Measurements from ENCODE around the gene CCDC3. TPM values are rescaled to one million over a fixed set of nuclear protein-coding genes. Genes with fewer than 3 reads are reported as not detected.
"Not testable (repeated sequence)": the region's sequence is repeated elsewhere in the genome, so short reads cannot be mapped to it uniquely, and the experiment has no call there.

Gene CCDC3
- total and polyA plus RNA-seq, 3 donors from 2014 or later, result 30.6 to 35.5 (median 33.3) TPM

- WGBS, 2 donors, result 47 to 48% methylated on average over 2 of the region's 2 CpGs
- H3K4me1 ChIP-seq, result no peaks in the 10 kb centered on the region
Observed at GRCh38 chr10:13038391-13038790, 36.9 kb upstream of the CCDC3 start.

GRCh38 chr10:13037832-13038231 is 36.3 kb upstream of the CCDC3 start:
- H3K27ac ChIP-seq, result no peak overlapping the region

More at GRCh38 chr10:13038391-13038790, 36.9 kb upstream of the CCDC3 start:
- DNase-seq, result no peak
- no peaks in the 10 kb centered on the region for H3K27me3 ChIP-seq
- TF ChIP-seq, protein P1, sequence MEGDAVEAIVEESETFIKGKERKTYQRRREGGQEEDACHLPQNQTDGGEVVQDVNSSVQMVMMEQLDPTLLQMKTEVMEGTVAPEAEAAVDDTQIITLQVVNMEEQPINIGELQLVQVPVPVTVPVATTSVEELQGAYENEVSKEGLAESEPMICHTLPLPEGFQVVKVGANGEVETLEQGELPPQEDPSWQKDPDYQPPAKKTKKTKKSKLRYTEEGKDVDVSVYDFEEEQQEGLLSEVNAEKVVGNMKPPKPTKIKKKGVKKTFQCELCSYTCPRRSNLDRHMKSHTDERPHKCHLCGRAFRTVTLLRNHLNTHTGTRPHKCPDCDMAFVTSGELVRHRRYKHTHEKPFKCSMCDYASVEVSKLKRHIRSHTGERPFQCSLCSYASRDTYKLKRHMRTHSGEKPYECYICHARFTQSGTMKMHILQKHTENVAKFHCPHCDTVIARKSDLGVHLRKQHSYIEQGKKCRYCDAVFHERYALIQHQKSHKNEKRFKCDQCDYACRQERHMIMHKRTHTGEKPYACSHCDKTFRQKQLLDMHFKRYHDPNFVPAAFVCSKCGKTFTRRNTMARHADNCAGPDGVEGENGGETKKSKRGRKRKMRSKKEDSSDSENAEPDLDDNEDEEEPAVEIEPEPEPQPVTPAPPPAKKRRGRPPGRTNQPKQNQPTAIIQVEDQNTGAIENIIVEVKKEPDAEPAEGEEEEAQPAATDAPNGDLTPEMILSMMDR (IDR thresholded peaks at IDR 0.05), result no peak
- no peak for TF ChIP-seq POLR2A (IDR thresholded peaks at IDR 0.05)
- no peaks in the 10 kb centered on the region for H3K9me3 ChIP-seq
- no peak overlapping the region for H3K27ac ChIP-seq
- no peaks in the 10 kb centered on the region for H3K36me3 ChIP-seq (ENCODE audit: low read depth, missing control alignments)
- no peak overlapping the region for H3K4me3 ChIP-seq
- intact Hi-C loops (cut with DNase I; ENCODE audit: low total_unique reads), result no loop called here

DNA sequence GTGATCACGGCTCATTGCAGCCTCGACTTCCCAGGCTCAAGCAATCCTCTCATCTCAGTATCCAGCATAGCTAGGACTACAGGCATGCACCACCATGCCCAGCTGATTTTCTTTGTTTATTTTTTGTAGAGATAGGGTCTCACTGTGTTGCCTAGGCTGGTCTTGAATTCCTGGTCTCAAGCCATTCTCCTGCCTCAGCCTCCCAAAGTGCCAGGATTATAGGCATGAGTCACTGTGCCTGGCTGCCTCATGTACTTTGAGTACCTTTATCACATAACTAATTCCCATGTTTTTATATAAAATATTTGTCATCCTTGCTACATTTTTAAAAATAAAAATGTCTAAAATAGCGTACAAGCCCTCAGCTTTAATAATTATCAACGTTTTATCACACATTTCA is 35.3 kb upstream of the CCDC3 start:
- Histone ChIP-seq H3K36me3 (ENCODE audit: low read depth, missing control alignments) (no peaks in the 10 kb centered on the region), H3K27me3 (no peaks in the 10 kb centered on the region), H3K4me1 (no peaks in the 10 kb centered on the region), H3K9me3 (no peaks in the 10 kb centered on the region), H3K4me3 (no peak overlapping the region), H3K27ac (no peak overlapping the region)
- 94 to 95% methylated on average over 4 of the region's 4 CpGs for WGBS, 2 donors
- TF ChIP-seq, protein P1 (IDR thresholded peaks at IDR 0.05), result no peak
- DNase-seq, result no peak
- intact Hi-C loops (cut with DNase I; ENCODE audit: low total_unique reads), result no loop called here

More at GRCh38 chr10:13037832-13038231, 36.3 kb upstream of the CCDC3 start:
- Histone ChIP-seq H3K36me3 (ENCODE audit: low read depth, missing control alignments) (no peaks in the 10 kb centered on the region), H3K4me1 (no peaks in the 10 kb centered on the region), H3K4me3 (no peak overlapping the region), H3K27me3 (no peaks in the 10 kb centered on the region), H3K9me3 (no peaks in the 10 kb centered on the region)
- TF ChIP-seq, protein P1 (IDR thresholded peaks at IDR 0.05), result no peak
- no peak for TF ChIP-seq POLR2A (IDR thresholded peaks at IDR 0.05)
- no peak for DNase-seq
- intact Hi-C loops (cut with DNase I; ENCODE audit: low total_unique reads), result no loop called here
- WGBS, 2 donors, result 85 to 93% methylated on average over 2 of the region's 2 CpGs

GRCh38 chr10:13035731-13036130 is 34.2 kb upstream of the CCDC3 start:
- WGBS, 2 donors, result 81 to 91% methylated on average over 9 of the region's 9 CpGs
- DNase-seq; H3K9me3 ChIP-seq; H3K4me3 ChIP-seq; H3K27me3 ChIP-seq; H3K4me1 ChIP-seq; H3K36me3 ChIP-seq (ENCODE audit: low read depth, missing control alignments); H3K27ac ChIP-seq; intact Hi-C loops (cut with DNase I; ENCODE audit: low total_unique reads): not testable (repeated sequence)

- TF ChIP-seq, protein P1 (IDR thresholded peaks at IDR 0.05), result no peak
- no peak for TF ChIP-seq POLR2A (IDR thresholded peaks at IDR 0.05)
- 64 to 79% methylated on average over 5 of the region's 5 CpGs for WGBS, 2 donors
- Histone ChIP-seq H3K27ac (no peak overlapping the region), H3K9me3 (no peaks in the 10 kb centered on the region), H3K4me3 (no peak overlapping the region), H3K36me3 (ENCODE audit: low read depth, missing control alignments) (no peaks in the 10 kb centered on the region), H3K4me1 (no peaks in the 10 kb centered on the region), H3K27me3 (no peaks in the 10 kb centered on the region)
- no peak for DNase-seq
- intact Hi-C loops (cut with DNase I; ENCODE audit: low total_unique reads), result no loop called here
Observed at GRCh38 chr10:13026873-13027272, 25.4 kb upstream of the CCDC3 start.
